ENCODE measurements around the gene PPP1R1B. TPM values are rescaled to one million over a fixed set of nuclear protein-coding genes. Genes with fewer than 3 reads are reported as not detected.
A peak's percentile ranks its signal among the peaks of the same experiment; 100 is the strongest.

PPP1R1B gene
- total and polyA plus RNA-seq, 9 of the 15 experiments (the other 6 are each of a cell fraction or from before 2014, with no cell fraction given) = 0.07 to 0.18 (median 0.10) TPM; not detected in 4

GRCh38 chr17:39611401-39612112 is 15.2 kb upstream of the PPP1R1B start:
- no peaks in the 10 kb centered on the region for H3K36me3 ChIP-seq (ENCODE audit: control insufficient read depth, insufficient read depth, low read length)
- ATAC-seq = no peak
- no peak for FAIRE-seq
- peaks cover 4 to 29% of the 10 kb centered on the region in 2 experiments; a peak in 3 of 5 replicates for H3K4me1 ChIP-seq (replicated peaks in 1 of 2; ENCODE audit: control insufficient read depth in 2 of 2, insufficient read depth in 2 of 2, low read length in 2 of 2)
- H3K4me3 ChIP-seq = no peak overlapping the region
- intact Hi-C loops (cut with micrococcal nuclease) = no loop called here
- no TSS peak for BruUV-seq (replicated peaks)
- no peaks in the 10 kb centered on the region for H3K9me1 ChIP-seq (ENCODE audit: control insufficient read depth, insufficient read depth, low read length)
- no peaks in the 10 kb centered on the region for H3K79me2 ChIP-seq (ENCODE audit: control insufficient read depth, insufficient read depth, low read length)
- TF ChIP-seq MAFG (tag; conservative IDR thresholded peaks at IDR 0.05) (no peak), YY1 (IDR thresholded peaks at IDR 0.05; ENCODE audit: borderline replicate concordance in 1 of 3, control insufficient read depth in 1 of 3, extremely low read depth in 1 of 3, insufficient read depth in 3 of 3, insufficient read length in 1 of 3, insufficient replicate concordance in 2 of 3, low read depth in 1 of 3, low read length in 2 of 3) (peak; percentile 69 to 95 (median 87)), ETV6 (IDR thresholded peaks at IDR 0.05; ENCODE audit: borderline replicate concordance in 1 of 2, low read depth in 2 of 2, low read length in 1 of 2) (no peak), ETV6 (CRISPR knock-in tag; IDR thresholded peaks at IDR 0.05; ENCODE audit: borderline replicate concordance) (no peak), TEAD4 (IDR thresholded peaks at IDR 0.05; ENCODE audit: low read length) (peak; percentile 47), TEAD4 (CRISPR knock-in tag; IDR thresholded peaks at IDR 0.05; ENCODE audit: borderline replicate concordance) (no peak), KAT8 (IDR thresholded peaks at IDR 0.05; ENCODE audit: low read depth) (peak; percentile 87)
- H2AFZ ChIP-seq (ENCODE audit: low read depth, low read length) = no peak overlapping the region
- H3K9ac ChIP-seq (ENCODE audit: insufficient read depth in 1 of 2, low read depth in 2 of 2, low read length in 2 of 2) = no peak overlapping the region
- CTCF ChIA-PET (ENCODE audit: low intra/inter-chr PET ratio) = no interaction called here
- 48% methylated on average over 9 of the region's 9 CpGs for WGBS (ENCODE audit: insufficient coverage, low coverage, missing lambda C conversion rate)
- no peak overlapping the region for H3K27ac ChIP-seq (ENCODE audit: extremely low read depth, low read depth, low read length)
- POLR2A ChIA-PET = no interaction called here
- in situ Hi-C loops (cut with MboI) = no loop called here
- H4K20me1 ChIP-seq (replicated peaks; ENCODE audit: control insufficient read depth, insufficient read depth, low read length) = 0 out of 2 replicates have a peak, but pooled peaks cover 6% of the 10 kb centered on the region
- DNase-seq (ENCODE audit: extremely low read depth in 1 of 4, low spot score in 3 of 4) = no peak
- no peak overlapping the region for H3K4me2 ChIP-seq (ENCODE audit: insufficient read depth, low read length)
- H3K27me3 ChIP-seq (ENCODE audit: control insufficient read depth in 2 of 2, insufficient read depth in 2 of 2, low read length in 2 of 2) = peaks cover 10 to 16% of the 10 kb centered on the region in 2 experiments; a peak in 4 of 5 replicates
- no peaks in the 10 kb centered on the region for H3K9me3 ChIP-seq (replicated peaks; ENCODE audit: control insufficient read depth, insufficient read depth, low read depth, low read length)
